Prostate gland (tissue), 2 donors: ENCODE results near the gene KRT33B. TPM values are rescaled to one million over a fixed set of nuclear protein-coding genes. Genes with fewer than 3 reads are reported as not detected.
"Not testable (repeated sequence)": the region's sequence is repeated elsewhere in the genome, so short reads cannot be mapped to it uniquely, and the experiment has no call there.

Experiments
- DNase-seq: peaks from one replicate; pipeline ENCODE4 v3.0.0-alpha.2; 2019; ENCODE audit warnings: low spot score
- H3K27ac ChIP-seq, 2 donors: fragments of 200-600 bp; sonication (generic); 2 replicates each; pipeline ENCODE4 v1.5.1; 2017 to 2019
- H3K27me3 ChIP-seq: fragments of 200-600 bp; sonication (generic); replicated peaks from 2 replicates; pipeline ENCODE4 v1.5.1; 2019; ENCODE audit not compliant: insufficient read depth
- H3K36me3 ChIP-seq, 2 donors: fragments of 200-600 bp; sonication (generic); 1 replicate in 1 of 2; 2 replicates in 1 of 2; pipeline versions ENCODE4 v1.5.1 to v1.8.1; 2017 to 2019
- H3K4me1 ChIP-seq: fragments of 200-600 bp; sonication (generic); replicated peaks from 2 replicates; pipeline ENCODE4 v1.5.1; 2019
- H3K4me3 ChIP-seq, 2 donors: fragments of 200-600 bp; sonication (generic); 2 replicates each; pipeline ENCODE4 v1.5.1; 2017 to 2019
- H3K9me3 ChIP-seq: fragments of 200-600 bp; sonication (generic); 2 replicates; pipeline ENCODE4 v1.5.1; 2017
- POLR2A ChIP-seq: fragments of 450-650 bp; IDR thresholded peaks from one replicate; pipeline ENCODE4 v1.6.1; 2016; ENCODE audit warnings: antibody characterized with exemption, mild to moderate bottlenecking
- POLR2AphosphoS5 ChIP-seq: sonication (generic); formaldehyde crosslinking; IDR thresholded peaks from one replicate; pipeline ENCODE4 v1.6.1; 2017; ENCODE audit warnings: antibody characterized with exemption
- WGBS: methylation state at CpG from one replicate; pipeline ENCODE4 v1.1.5; 2018; 5-methylcytosine and 5-hydroxymethylcytosine counted together
- intact Hi-C: fragments of 100-400 bp; cut with DNase I; formaldehyde crosslinking; loops from one replicate; pipeline ENCODE4 v1.14.2; 2022
- total RNA-seq, 2 donors: library from RNA; depleted of rRNA; stranded (reverse); fragments of >200 nt; gene quantifications; one replicate each; pipeline ENCODE4 v1.1.0, GENCODE V29; 2016
- TF ChIP-seq, protein P1 (sequence below), 4 experiments: fragments of 200-600 bp in 2 of 4; fragments of 450-650 bp in 2 of 4; sonication (generic) in 2 of 4; IDR thresholded peaks; 1 replicate in 3 of 4; 2 replicates in 1 of 4; pipeline ENCODE4 v1.5.1; 2016 to 2019; ENCODE audit warnings: antibody characterized with exemption in 4 of 4, mild to moderate bottlenecking in 2 of 4, moderate library complexity in 2 of 4

The KRT33B gene
- total RNA-seq, 2 donors from 2014 or later: not detected

DNA sequence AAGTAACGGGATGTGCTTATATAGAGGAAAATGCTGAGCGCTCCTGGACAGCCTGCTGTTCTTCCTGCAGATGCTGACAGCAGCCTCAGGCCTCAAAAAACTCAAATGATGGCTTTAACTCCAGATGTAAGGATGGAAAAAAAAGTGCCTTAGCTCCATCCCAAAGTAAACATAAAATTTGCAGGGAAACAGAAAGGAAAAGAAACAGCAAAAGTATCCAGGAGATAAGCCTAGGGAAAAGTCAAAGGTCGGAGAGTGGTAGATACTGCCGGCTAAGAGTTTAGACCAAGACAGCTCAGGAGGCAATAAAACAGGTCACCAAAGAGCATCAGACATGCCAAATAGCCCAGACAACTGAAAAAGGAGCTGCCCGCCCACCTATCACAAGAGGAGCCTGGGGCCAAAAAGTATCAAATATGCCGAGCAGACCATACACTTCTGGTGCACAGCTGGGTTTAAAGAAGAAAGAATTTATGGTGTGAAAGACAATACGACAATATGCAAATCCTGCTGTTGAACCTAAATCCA lies 20.9 kb upstream of the KRT33B start:
- Histone ChIP-seq H3K27ac (no peak overlapping the region), H3K4me1 (no peaks in the 10 kb centered on the region), H3K36me3 (no peaks in the 10 kb centered on the region), H3K9me3 (no peaks in the 10 kb centered on the region), H3K4me3 (no peak overlapping the region), H3K27me3 (no peaks in the 10 kb centered on the region)
- TF ChIP-seq POLR2A: no peak
- TF ChIP-seq, protein P1, sequence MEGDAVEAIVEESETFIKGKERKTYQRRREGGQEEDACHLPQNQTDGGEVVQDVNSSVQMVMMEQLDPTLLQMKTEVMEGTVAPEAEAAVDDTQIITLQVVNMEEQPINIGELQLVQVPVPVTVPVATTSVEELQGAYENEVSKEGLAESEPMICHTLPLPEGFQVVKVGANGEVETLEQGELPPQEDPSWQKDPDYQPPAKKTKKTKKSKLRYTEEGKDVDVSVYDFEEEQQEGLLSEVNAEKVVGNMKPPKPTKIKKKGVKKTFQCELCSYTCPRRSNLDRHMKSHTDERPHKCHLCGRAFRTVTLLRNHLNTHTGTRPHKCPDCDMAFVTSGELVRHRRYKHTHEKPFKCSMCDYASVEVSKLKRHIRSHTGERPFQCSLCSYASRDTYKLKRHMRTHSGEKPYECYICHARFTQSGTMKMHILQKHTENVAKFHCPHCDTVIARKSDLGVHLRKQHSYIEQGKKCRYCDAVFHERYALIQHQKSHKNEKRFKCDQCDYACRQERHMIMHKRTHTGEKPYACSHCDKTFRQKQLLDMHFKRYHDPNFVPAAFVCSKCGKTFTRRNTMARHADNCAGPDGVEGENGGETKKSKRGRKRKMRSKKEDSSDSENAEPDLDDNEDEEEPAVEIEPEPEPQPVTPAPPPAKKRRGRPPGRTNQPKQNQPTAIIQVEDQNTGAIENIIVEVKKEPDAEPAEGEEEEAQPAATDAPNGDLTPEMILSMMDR (IDR thresholded peaks at IDR 0.05): no peak
- intact Hi-C loops: no loop called here
- 80% methylated on average over 7 of the region's 7 CpGs for WGBS
- no peak for DNase-seq

DNA sequence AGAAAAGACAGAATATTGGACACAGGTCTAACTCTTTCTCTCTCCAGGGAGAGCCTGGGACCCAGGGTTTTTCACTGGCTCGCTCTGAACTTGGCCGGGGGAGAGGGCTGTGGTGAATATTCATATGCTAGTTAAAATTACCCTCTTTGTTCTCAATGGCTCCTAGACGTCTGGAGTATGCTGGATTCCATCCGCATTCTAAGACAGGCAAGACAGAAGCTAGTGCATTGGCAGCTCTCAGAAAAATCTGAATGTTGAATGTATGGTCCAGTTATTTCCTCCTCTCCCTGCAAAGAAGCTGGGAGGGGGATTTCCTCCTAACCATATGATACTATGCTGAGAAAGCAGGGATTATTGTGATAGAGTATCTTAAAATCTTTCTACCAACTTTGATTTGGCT lies 18.1 kb upstream of the KRT33B start:
- Histone ChIP-seq H3K27me3 (no peaks in the 10 kb centered on the region), H3K36me3 (no peaks in the 10 kb centered on the region), H3K4me1 (no peaks in the 10 kb centered on the region), H3K27ac (no peak overlapping the region), H3K9me3 (no peaks in the 10 kb centered on the region), H3K4me3 (no peak overlapping the region)
- intact Hi-C loops: no loop called here
- 64% methylated on average over 4 of the region's 4 CpGs for WGBS
- no peak for DNase-seq
- TF ChIP-seq POLR2AphosphoS5 (no peak), POLR2A (no peak)
- TF ChIP-seq, protein P1 (IDR thresholded peaks at IDR 0.05): no peak

DNA sequence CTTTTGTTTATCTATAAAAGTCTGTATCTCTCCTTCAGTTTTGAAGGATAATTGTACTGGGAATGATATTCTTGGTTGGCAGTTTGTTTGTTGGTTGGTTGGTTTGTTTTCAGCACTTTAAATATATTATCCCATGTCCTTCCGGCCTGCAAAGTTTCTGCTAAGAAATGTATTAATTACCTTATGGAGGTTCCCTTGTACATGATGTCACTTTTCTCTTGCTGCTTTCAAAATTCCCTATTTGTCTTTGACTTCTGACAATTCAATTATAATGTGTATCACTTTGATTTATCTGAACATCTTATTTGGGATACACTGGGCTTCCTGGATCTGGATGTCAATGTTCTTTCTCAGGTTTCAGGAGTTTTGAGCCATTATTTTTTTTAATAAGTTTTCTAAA lies 16.6 kb upstream of the KRT33B start:
- intact Hi-C loops: no loop called here

DNA sequence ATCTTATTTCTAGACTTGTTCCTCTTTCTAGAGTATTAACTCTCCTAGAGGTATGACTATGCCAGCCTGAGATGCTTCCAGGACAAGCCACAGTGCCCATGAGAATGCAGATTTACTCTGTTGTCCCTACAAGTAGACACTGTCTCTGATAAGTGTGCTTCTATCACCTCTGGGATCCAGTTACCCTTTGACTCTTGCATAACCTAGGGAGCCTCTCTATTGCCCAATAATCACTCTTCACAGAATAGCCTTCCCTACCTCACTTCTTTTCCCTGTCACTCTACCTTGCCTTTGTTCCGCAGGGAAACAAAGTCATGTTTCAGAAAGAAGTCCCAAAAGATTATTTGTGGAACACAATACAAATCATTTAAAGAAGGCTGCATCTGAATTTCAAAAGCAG lies 14.1 kb upstream of the KRT33B start:
- no peaks in the 10 kb centered on the region for H3K27me3 ChIP-seq

More for the DNA sequence above, 16.6 kb upstream of the KRT33B start:
- TF ChIP-seq, protein P1 (IDR thresholded peaks at IDR 0.05): no peak
- TF ChIP-seq POLR2AphosphoS5 (no peak), POLR2A (no peak)
- H3K9me3 ChIP-seq: no peaks in the 10 kb centered on the region
- H3K4me1 ChIP-seq: no peaks in the 10 kb centered on the region
- no peaks in the 10 kb centered on the region for H3K27me3 ChIP-seq
- H3K36me3 ChIP-seq: no peaks in the 10 kb centered on the region
- WGBS: 96% methylated on average over 1 of the region's 1 CpG
- DNase-seq: no peak
- H3K27ac ChIP-seq: no peak overlapping the region
- H3K4me3 ChIP-seq: no peak overlapping the region

DNA sequence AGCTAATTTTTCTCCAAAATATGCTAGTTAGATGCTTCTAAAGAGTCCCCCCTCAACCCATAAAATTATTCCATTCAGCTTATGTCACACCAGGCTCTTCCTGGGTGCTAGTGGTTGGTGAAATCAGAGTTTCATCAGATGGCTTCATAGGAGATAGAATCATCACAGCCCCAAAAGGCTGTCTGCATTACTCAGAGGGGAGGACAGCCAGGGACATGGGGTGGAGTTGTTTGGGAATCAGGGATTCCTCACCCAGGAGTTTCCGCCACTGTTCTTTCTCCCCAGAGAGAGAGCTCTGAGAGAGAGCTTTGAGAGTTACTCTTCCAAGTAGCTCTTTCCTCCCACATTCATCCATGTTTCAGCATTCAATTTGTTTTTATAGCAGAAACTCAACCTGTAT lies 12.8 kb upstream of the KRT33B start:
- intact Hi-C loops: no loop called here
- Histone ChIP-seq H3K27ac (no peak overlapping the region), H3K27me3 (no peaks in the 10 kb centered on the region), H3K36me3 (no peaks in the 10 kb centered on the region), H3K4me3 (no peak overlapping the region), H3K4me1 (no peaks in the 10 kb centered on the region), H3K9me3 (no peaks in the 10 kb centered on the region)
- TF ChIP-seq POLR2A (no peak), POLR2AphosphoS5 (no peak)
- TF ChIP-seq, protein P1 (IDR thresholded peaks at IDR 0.05): no peak
- DNase-seq: no peak
- WGBS: 92% methylated on average over 1 of the region's 1 CpG

More for the DNA sequence above, 14.1 kb upstream of the KRT33B start:
- DNase-seq: no peak
- Histone ChIP-seq H3K9me3 (no peaks in the 10 kb centered on the region), H3K27ac (no peak overlapping the region), H3K36me3 (no peaks in the 10 kb centered on the region), H3K4me1 (no peaks in the 10 kb centered on the region), H3K4me3 (no peak overlapping the region)
- TF ChIP-seq POLR2AphosphoS5 (no peak), POLR2A (no peak)
- TF ChIP-seq, protein P1 (IDR thresholded peaks at IDR 0.05): no peak
- 97% methylated on average over 1 of the region's 1 CpG for WGBS
- intact Hi-C loops: no loop called here

DNA sequence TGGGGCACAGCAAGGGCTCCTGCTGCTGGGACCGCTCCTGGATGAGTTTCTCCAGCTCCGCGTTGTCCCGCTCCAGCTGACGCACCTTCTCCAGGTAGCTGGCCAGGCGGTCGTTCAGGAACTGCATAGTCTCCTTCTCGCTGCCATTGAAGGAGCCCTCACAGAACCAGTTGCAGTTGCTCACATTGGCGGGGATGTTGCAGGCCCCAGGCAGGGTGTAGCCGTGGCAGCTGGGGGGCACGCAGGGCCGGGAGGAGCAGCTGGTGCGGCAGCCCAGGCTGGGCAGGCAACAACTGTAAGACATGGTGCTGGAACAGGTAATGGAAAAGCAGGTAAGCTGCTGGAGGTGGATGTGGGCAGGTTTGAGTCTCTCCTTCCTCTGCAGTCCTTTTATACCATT lies 12.3 kb upstream of the KRT33B start, which contains the start of gene KRT34:
Gene KRT34 (minus strand): TSS at position 364 of the 400 bp plus-strand sequence. CDS start 60 bp downstream, at position 304.
- H3K4me3 ChIP-seq, H3K4me1 ChIP-seq, H3K9me3 ChIP-seq, intact Hi-C loops, H3K36me3 ChIP-seq, H3K27me3 ChIP-seq, DNase-seq, H3K27ac ChIP-seq: not testable (repeated sequence)
- 95% methylated on average over 12 of the region's 13 CpGs for WGBS

DNA sequence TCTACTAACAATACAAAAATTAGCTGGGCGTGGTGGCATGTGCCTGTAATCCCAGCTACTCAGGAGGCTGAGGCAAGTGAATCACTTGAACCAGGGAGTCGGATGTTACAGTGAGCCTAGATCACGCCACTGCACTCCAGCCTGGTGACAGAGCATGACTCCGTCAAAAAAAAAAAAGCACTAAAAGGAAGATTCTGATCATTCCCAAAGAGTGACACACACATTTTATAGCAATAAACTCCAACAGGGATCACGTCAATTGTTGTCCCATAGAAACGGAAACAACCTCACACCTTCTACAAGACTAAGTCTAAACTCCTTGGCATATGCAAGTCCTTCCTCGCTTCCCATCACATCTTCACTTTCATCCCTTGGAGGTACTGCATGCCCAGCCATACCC lies 10.5 kb upstream of the KRT33B start:
- DNase-seq, H3K36me3 ChIP-seq, H3K4me3 ChIP-seq, H3K4me1 ChIP-seq, H3K27ac ChIP-seq, H3K9me3 ChIP-seq, H3K27me3 ChIP-seq, intact Hi-C loops: not testable (repeated sequence)
- 88% methylated on average over 7 of the region's 7 CpGs for WGBS
